Measurements from ENCODE around the gene ST7L.

GRCh38 chr1:112544751-112545150, 74.2 kb downstream of the ST7L start:
- TF ChIP-seq CTCF (IDR thresholded peaks at IDR 0.05) (no peak), POLR2AphosphoS5 (IDR thresholded peaks at IDR 0.05) (no peak), EP300 (IDR thresholded peaks at IDR 0.05) (no peak), POLR2A (IDR thresholded peaks at IDR 0.05) (no peak)
